Dermis blood vessel endothelial cell (primary cell): ENCODE measurements around the gene THBS1. TPM values are rescaled to one million over a fixed set of nuclear protein-coding genes. Genes with fewer than 3 reads are reported as not detected.

ENCODE experiments used
- DNase-seq: peaks from one replicate; pipeline ENCODE4 v3.0.0; 2010
- total RNA-seq: library from RNA; depleted of rRNA; stranded (reverse); fragments of >200 nt; gene quantifications from 2 replicates; pipeline ENCODE4 v1.2.3, GENCODE V29; 2014

The THBS1 gene
- 7,970 and 9,720 TPM in 2 replicates for total RNA-seq

DNA sequence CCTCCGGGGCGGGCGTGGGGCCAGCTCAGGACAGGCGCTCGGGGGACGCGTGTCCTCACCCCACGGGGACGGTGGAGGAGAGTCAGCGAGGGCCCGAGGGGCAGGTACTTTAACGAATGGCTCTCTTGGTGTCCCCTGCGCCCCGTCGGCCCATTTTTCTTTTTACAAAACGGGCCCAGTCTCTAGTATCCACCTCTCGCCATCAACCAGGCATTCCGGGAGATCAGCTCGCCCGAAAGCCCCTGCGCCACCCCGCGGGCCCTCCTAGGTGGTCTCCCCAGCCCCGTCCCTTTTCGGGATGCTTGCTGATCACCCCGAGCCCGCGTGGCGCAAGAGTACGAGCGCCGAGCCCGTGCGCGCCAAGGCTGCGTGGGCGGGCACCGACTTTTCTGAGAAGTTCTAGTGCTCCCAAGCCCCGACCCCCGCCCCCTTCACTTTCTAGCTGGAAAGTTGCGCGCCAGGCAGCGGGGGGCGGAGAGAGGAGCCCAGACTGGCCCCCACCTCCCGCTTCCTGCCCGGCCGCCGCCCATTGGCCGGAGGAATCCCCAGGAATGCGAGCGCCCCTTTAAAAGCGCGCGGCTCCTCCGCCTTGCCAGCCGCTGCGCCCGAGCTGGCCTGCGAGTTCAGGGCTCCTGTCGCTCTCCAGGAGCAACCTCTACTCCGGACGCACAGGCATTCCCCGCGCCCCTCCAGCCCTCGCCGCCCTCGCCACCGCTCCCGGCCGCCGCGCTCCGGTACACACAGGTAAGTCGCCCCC, at the start of gene THBS1:
THBS1 (plus strand) TSS at position 595 of the 757 bp plus-strand sequence. CDS start 779 bp downstream, outside the sequence.
- peak; percentile 98 for DNase-seq

DNA sequence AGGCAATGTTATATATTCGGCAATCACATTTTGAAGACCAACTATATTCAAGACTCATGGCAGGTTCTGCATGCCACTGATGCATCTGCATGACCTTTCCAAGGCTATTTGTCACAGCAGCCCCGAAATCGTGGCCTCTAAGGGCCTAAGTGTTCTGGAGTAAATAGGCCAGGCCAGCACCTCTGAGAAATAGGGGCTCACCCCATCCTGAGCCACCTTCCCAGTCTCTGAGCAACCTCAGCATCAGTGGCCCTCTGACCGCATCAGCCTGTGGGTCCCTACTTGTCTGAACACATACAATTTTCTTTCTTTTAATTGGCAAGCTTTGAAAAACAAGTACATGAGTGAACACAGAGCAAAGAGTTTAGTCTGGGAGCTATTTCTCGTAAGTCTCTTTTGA, 45.9 kb upstream of the THBS1 start:
- DNase-seq, result no peak

DNA sequence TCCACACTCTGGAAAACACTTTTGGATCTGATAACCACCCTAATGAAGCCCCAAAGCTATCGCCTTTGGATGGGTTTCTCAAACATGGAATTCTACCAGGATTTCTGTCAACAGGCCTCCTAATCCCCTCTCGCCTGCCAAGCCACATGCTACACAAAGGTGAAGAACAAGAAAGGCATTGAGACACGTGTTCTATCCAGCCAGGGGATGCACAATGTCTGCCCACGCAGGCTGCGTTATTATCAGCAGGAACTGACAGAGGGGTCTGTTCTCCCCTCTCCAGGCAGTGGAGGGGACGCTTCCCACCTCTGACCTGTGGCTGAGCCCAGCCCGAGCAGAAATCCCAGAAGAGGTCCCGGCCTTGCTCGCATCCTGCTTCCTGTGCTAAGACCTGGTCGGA, 45.4 kb upstream of the THBS1 start:
- DNase-seq, result no peak

DNA sequence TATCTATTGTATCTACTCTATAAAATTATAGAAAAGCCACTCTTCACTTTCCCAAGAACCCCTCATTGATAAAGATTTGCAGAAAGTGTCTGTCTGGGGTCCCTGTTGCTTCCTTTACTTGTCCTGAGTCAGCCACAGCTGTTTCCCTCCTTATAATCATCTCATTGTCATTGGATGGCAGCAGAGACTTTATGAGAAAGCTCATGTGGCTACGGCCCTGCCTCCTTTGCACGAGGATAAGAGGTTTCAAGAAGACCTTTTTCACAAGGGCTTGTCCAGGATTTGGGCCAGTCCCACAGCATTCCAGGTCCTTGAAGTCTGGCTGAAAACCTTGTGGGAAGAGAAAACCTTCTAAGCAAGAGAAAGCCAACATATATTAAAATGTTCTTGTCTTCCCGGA, 41.9 kb upstream of the THBS1 start:
- peak; percentile 21 for DNase-seq

DNA sequence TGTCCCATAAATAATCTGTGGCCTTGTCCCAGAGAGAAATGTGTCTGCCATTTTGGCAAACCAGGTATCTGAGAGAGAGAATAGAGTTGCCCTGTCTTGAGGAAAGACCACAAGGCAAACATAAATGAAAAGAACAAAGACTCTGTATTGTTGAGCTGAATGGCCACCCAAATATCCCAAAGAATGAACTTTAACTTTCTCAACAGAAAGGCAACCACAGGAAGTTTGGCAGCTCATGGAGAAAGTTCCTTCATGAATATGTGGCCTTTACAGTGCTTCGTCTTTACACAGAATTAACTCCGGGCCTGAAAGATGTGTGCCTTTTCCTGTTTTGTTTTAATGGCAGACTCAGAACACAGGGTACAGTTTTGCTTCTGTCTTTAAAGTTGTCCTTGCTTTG, 41.4 kb upstream of the THBS1 start:
- DNase-seq, result no peak

DNA sequence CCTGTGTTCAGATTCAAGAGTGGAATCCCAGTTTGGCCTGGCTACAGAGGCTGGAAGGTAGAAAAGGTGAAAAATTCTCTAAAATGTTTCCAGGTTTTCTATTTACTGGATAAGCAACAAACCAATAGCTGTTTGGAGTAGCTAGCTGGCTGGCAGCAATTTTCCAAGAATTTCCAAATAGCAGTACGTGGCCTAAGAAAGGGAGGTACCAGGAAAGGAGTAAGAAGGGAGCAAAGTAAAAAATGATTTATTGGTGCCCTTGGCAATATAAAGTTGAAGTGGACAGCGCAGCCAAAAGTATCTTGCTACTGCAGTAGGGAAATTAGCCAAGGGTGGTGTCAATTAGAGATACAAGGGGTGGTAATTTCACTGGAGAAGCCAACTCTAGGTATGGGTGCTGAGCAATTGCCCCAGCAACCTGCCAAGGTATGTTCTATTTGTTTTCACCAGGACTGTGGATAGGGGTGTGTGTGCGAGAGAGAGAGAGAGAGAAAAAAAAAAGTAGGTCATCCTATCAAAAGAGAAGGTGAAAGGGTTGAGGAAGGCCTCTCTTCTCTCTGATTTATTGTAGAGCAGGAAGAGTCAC, 40.8 kb upstream of the THBS1 start:
- no peak for DNase-seq

DNA sequence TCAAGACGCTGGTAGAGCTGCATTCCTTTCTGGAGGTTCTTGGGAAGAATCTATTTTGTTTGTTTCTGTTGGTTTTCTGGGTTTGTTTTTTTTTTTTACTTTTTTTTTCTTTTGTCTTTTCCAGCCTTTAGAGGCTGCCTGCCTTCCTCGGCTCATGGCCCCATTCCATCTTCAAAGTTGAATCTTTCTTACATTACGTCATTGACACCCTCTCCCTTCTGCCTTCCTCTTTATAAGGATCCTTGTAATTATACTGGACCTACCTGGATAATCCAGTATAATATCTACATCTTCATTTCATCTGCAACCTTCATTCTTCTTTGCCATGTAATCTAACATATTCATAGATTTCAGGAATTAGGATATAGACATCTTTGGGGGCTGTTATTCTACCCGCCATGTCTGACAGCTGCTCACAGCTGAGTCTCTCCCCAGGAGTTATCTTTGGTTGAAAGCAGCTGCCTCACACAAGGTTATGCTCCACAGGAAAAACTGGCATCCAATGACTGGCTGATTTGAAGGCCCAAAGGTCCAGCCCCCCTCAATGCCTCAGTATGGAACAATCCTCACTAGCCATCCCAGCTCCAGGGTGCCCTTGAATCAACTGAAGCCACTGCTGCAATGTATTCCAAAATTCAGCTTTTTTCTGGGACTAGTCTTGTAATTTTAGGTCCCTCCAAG, 38.4 kb upstream of the THBS1 start:
- DNase-seq, result no peak

DNA sequence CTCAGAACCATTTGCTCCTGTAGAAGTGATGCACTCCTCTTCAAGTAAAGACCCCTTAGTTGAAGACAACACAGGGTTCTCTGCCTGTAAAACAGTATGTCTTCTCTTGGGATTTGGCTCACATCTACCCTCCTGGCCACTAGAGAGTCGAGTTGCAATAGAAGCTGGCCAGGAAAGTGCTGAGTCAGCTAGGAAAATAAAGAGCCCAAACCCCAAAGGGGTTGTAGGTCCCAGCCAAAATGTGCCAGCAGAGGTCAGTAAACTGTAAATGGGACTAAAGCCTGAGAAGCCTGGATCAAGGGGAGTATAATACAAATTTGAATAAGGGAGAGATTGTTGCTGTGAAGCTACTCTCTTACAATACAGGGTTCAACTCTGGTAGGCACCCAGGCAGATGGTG, 37.2 kb upstream of the THBS1 start:
- DNase-seq, result no peak

DNA sequence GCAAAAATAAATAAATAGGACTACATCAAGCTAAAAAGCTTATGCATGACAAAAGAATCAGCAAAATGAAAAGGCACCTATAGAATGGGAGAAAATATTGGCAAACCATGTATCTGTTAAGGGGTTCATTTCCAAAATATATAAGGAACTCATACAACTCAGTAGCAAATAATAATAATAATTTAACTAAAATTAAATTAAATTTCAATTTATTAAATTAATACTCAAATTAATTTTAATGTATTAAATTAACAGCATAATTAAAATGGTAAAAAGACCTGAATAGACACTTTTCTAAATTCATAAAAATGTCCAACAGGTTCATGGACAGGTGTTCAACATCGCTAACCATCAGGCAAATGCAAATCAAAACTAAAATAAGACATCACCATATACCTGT, 34.0 kb upstream of the THBS1 start:
- DNase-seq, result no peak

DNA sequence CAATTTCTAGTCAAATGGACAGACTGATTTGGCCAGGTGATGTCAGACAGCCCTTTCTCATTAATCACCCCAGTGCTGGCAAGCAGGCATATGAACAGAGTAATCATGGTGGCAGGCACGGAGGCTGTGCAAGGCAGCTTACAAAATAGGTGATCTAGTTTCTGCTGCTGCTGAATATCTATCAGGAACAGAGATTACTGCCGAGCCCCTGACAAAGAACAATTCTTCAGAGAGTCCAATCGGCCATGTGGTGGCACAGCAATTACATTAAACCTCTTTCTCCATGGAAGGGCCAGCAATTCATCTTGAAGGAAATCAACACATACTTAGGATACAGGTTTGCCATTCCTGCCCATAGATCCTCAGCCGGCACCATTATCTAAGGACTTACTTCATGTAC, 32.3 kb upstream of the THBS1 start:
- no peak for DNase-seq

DNA sequence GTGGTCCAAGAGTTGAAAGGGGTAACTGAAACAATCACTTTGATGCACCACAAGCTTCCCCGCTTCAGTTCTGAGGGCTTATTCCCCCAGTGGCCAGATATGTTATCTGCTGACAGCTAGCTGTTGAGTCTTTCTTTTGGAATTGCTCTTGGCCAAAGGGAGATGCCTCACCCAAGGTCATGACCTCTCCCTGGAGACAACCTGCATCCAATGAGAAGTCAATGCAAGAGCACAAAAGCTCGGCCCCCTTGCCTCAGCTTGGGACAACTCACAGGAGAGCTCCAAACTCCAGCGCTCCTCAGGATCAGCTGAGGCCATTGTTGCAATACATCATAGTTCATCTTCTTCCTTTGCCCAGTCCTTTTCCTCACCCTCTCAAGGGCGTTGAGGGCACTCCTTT, 31.0 kb upstream of the THBS1 start:
- no peak for DNase-seq

DNA sequence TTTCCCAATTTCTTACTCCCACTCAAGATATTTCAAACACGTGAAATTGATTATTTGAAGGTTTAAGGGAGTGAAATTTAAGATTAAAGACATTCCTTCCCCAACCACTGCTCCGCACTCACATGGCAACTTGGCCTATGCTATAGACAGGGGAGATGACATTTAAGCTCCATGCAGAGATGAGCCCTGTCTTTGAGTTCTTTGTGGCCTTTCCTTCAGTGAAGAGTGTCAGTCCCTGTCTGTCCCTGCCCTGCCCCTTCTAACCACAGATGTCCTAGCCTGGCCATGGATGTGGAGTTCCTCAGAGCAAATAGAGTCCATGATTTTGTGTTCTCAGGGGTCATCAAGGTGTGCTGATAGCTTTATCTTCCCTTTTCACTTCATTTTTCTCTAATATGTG, 29.4 kb upstream of the THBS1 start:
- no peak for DNase-seq

DNA sequence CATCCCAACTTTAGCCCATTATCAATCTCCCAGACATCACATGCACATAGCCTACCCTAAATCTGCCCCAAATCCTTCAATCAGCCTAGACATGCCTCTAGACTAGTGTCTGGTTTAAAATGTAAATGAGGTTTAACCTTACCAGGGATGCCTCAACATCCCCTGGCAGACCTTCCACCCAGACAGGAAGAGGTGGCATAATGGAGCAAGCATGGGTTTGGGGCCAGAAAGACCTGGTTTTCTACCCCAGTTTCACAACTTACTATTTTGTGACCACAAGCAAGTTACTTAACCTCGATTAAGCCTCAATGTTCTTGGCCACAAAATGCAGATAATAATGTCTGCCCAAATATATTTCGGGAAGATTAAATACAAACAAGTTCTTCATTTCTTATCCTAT, 28.3 kb upstream of the THBS1 start:
- DNase-seq, result no peak

DNA sequence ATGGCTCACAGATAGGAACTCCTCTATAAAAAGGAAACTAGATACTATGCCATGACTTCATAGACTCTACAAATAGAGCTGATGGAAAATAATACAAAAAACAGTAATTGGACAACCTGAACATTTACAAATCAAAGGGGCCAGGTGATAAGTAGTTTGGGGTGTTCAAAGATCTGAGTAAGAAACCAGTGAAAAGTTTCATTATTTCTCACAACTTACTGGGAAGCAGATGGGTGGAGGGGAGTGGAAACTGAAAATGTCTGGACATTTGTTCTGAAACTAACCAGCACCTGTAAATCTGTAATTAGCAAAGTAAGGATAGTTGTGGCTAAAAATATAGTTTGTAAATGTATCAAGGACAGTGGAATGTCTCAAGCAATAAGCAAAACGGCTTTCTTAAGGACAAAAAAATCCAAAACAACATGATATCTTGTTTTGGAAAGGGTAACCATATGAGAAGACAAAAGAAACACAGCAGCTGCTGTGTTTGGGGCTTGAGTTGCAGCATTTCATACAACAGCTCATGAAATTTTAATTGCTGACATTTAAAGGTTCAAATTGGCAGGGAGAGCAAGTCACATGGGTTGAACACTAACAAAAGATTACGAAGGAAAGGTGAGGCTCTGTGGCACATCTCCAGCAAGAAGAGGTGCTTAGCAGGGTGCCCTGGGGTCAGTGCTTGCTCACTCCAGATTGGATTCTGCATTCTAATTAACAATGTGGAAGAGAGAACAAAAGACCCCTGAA, 26.8 kb upstream of the THBS1 start:
- DNase-seq, result no peak

DNA sequence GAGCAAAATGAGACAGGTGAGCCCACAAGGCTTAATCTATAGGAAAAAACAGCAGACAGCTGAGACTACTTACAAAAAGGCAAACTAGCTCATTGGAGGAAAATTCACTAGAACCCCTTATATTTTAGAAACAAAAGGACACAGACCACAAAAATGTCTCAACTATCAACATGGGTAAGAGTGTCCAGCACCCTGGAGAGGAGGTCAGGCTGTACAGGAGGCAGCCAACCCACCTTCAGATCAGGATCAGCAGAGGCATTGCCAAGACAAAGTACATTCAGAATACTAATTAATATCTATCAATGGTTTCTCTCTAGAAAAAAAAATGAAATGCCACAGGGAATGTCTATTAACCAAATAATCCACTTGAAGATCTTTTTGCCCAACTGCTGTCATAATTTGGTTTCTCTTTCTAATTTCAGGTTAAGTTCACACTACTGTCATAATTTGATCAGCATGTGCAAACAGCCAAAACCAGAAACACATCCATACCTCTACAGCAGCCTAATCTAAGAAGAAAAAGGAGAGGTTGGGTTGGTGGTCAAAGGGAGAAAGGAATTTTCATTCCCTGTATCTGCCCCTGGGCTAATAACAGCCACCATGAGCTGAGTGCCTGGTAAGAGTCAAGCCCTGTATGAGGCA, 26.0 kb upstream of the THBS1 start:
- no peak for DNase-seq

DNA sequence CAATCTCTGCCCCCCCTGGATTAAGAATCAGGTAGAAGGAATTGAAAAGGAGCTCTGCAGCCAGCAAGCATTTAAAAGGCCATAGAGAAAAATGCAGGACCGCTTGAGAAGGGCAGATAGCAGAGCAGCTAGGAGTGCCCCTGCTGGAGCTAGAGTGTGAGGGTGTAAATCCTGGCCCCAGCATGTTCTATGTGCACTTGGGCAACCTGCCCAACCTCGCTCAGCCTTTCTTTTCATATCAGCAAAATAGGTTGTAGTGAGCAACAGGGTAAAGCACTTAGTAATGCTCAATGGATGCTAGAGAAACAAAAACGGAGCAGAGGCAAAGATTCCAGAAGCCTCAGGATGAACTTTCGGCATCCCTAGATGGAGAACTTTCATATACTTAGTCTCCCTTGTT, 25.0 kb upstream of the THBS1 start:
- no peak for DNase-seq

DNA sequence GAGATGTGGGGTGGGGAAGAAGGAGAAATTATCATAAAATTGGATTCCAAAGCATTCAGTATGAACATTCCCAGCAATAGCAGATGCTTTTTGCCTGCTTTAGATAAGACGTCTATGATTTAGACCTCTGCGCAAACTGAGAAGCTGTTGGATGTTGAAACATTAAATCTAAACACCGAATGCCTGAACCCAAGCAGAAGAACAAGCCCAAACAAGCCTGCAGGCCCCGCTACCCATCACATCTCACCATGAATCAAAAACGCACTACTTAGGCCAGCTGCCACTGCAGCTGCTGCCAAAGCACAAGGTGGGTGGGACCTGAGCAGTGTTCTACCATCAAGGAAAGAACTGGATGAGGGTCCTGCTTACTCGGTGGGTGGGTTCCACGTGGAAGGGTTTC, 24.4 kb upstream of the THBS1 start:
- DNase-seq, result no peak

DNA sequence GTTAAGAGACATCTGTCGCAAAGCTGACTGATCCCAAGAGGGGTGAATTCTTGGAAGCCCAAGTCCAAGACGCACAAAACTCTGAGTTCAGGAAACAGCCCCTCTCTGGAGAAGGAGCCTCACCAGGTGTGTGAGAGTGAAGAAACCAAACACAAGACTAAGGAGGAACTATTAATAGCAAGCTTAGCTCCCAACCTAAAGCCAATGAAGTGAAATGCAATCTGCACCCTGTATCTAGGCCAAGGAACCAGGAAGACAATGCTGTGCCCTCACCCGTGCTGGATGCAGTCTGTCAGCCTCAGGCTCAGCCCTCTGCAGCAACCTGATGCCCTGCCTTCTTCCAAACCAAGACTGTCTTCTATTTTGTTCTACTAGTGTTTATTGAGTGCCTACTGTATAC, 22.5 kb upstream of the THBS1 start:
- DNase-seq, result no peak

DNA sequence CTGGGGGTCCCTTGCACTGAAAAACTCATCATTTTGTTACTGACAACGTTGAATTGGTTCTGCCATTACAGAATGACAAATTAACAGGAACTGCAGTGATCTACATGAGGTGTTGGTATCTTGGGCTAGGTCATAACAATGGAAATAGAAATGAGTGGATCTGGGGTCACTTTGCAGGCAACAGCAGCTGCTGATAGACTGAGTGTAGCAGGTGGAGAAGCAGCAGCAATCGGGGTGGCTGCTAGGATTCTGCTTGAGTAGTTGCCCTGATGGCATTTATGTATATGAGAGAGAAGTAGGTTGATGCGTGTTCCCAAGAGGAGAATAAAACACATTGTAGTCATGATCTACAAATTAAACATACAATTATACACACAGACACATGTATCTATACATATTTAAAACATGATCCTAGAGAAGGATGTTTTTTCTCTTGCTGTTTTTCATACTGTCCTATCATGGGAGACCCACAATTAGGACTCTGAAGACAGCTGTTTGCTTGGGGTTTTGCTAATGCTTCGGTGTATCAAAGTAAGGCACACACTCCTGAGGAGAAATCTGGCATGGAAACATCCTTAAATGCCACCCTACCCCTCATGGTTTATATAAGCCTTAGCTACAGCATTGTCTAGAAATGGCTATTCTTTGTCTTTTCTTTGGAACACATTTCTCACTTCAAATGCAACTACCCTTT, 15.8 kb upstream of the THBS1 start:
- no peak for DNase-seq

DNA sequence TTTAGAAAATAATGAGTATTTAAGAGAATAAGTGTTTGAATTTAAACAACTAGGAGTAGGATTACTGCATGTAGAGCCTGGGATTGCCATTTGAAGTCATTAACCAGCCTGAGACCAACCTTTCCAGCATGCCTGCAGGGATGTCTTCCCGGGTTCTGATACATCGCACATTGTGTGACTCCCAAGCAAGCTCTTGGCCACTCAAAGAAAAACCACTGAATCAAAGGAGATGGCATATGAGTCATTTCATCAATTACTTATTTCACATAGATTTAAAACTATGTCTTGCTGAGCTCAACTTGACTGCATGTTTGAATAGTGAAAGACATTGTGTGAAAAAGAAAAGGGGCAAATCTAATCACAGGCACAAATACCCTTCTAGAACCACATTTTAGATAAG, 15.0 kb upstream of the THBS1 start:
- DNase-seq, result no peak

DNA sequence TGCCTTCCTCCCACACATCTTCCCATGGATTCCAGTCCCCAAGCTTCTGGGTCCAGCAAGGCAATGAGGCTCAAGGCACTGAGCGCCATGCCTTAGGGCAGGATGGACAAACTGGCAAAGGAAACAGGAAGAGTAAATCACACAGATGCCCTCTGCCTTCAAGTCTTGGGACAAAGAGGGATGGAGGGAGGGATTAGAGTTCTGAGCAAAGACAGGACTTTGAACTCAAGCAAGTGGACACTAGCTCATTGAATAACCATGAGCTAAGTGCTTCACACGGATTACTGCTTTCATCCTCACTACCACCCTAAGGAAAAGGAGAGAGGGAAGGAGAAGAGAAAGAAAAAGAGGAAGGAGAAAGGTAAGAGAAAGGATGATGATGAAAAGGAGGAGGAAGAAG, 7.6 kb upstream of the THBS1 start:
- DNase-seq, result no peak

DNA sequence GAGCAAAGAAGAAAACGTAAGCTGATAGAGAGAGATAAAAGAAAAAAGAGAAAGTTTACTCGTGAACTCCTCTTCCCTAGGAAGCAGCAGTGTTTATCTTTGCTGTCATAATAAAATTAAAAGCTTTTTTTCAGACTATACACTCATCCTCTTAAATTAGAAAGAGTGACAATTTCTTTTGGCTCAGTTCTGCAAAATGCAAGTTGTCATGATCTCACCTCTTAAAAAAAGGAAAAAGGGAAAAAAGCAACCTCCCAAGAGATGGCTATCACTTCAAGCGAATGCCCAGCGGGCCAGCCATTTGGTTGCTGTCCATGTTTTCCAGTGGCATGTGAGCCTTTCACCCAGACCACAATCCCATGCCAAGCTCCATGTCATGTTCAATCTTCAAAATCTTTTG, 7.0 kb upstream of the THBS1 start:
- peak; percentile 3 for DNase-seq
